Measurements from ENCODE around the gene CDKN1A.

DNA sequence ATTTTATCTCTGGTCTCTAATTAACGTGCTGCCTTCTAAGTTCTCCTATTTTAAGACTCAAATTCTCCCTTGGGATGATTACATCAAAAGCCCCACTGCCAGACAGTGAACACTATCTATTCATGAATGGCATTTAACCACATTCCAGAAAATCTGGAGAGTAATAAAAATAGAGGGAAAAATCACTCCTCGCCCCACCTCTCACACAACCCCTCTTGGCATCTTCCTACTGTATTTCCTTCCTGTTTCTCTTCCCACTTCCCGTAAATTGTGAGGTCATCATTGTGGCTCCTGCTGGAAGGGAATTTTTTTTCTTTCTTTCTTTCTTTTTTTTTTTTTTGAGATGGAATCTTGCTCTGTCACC, 50.6 kb downstream of the CDKN1A start:
- TF ChIP-seq, protein P1, sequence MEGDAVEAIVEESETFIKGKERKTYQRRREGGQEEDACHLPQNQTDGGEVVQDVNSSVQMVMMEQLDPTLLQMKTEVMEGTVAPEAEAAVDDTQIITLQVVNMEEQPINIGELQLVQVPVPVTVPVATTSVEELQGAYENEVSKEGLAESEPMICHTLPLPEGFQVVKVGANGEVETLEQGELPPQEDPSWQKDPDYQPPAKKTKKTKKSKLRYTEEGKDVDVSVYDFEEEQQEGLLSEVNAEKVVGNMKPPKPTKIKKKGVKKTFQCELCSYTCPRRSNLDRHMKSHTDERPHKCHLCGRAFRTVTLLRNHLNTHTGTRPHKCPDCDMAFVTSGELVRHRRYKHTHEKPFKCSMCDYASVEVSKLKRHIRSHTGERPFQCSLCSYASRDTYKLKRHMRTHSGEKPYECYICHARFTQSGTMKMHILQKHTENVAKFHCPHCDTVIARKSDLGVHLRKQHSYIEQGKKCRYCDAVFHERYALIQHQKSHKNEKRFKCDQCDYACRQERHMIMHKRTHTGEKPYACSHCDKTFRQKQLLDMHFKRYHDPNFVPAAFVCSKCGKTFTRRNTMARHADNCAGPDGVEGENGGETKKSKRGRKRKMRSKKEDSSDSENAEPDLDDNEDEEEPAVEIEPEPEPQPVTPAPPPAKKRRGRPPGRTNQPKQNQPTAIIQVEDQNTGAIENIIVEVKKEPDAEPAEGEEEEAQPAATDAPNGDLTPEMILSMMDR (IDR thresholded peaks at IDR 0.05 in 2 of 3, conservative IDR thresholded peaks at IDR 0.05 in 1 of 3; ENCODE audit: control insufficient read depth in 2 of 3, extremely low read depth in 1 of 3, insufficient read depth in 1 of 3, low read depth in 3 of 3, low read length in 3 of 3): no peak
- TF ChIP-seq, protein P2, sequence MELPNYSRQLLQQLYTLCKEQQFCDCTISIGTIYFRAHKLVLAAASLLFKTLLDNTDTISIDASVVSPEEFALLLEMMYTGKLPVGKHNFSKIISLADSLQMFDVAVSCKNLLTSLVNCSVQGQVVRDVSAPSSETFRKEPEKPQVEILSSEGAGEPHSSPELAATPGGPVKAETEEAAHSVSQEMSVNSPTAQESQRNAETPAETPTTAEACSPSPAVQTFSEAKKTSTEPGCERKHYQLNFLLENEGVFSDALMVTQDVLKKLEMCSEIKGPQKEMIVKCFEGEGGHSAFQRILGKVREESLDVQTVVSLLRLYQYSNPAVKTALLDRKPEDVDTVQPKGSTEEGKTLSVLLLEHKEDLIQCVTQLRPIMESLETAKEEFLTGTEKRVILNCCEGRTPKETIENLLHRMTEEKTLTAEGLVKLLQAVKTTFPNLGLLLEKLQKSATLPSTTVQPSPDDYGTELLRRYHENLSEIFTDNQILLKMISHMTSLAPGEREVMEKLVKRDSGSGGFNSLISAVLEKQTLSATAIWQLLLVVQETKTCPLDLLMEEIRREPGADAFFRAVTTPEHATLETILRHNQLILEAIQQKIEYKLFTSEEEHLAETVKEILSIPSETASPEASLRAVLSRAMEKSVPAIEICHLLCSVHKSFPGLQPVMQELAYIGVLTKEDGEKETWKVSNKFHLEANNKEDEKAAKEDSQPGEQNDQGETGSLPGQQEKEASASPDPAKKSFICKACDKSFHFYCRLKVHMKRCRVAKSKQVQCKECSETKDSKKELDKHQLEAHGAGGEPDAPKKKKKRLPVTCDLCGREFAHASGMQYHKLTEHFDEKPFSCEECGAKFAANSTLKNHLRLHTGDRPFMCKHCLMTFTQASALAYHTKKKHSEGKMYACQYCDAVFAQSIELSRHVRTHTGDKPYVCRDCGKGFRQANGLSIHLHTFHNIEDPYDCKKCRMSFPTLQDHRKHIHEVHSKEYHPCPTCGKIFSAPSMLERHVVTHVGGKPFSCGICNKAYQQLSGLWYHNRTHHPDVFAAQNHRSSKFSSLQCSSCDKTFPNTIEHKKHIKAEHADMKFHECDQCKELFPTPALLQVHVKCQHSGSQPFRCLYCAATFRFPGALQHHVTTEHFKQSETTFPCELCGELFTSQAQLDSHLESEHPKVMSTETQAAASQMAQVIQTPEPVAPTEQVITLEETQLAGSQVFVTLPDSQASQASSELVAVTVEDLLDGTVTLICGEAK (IDR thresholded peaks at IDR 0.05; ENCODE audit: borderline replicate concordance): no peak
- TF ChIP-seq SIN3A (IDR thresholded peaks at IDR 0.05; ENCODE audit: low read depth, low read length) (no peak), RAD21 (IDR thresholded peaks at IDR 0.05; ENCODE audit: insufficient read depth, low read depth, low read length) (no peak), ZNF207 (IDR thresholded peaks at IDR 0.05; ENCODE audit: borderline replicate concordance) (no peak), EP300 (IDR thresholded peaks at IDR 0.05; ENCODE audit: borderline replicate concordance in 1 of 2, control insufficient read depth in 1 of 2, low read depth in 2 of 2, low read length in 2 of 2) (no peak)
- TF ChIP-seq, protein P3, sequence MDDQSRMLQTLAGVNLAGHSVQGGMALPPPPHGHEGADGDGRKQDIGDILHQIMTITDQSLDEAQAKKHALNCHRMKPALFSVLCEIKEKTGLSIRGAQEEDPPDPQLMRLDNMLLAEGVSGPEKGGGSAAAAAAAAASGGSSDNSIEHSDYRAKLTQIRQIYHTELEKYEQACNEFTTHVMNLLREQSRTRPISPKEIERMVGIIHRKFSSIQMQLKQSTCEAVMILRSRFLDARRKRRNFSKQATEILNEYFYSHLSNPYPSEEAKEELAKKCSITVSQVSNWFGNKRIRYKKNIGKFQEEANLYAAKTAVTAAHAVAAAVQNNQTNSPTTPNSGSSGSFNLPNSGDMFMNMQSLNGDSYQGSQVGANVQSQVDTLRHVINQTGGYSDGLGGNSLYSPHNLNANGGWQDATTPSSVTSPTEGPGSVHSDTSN (IDR thresholded peaks at IDR 0.05; ENCODE audit: insufficient replicate concordance, low read depth, low read length): no peak
